MG63 (cell line): ENCODE results near the gene HLF. TPM values are rescaled to one million over a fixed set of nuclear protein-coding genes. Genes with fewer than 3 reads are reported as not detected.

Experiments
- DNase-seq: peaks from one replicate; pipeline ENCODE4 v3.0.0-alpha.2; 2020
- H3K27me3 ChIP-seq: fragments of 250-450 bp; sonication (Bioruptor Pico); 2 replicates; pipeline ENCODE4 v1.5.1; 2020; ENCODE audit warnings: mild to moderate bottlenecking, moderate library complexity
- H3K36me3 ChIP-seq: fragments of 250-450 bp; sonication (Bioruptor Pico); 2 replicates; pipeline ENCODE4 v1.5.1; 2020; ENCODE audit warnings: mild to moderate bottlenecking, moderate library complexity
- H3K4me3 ChIP-seq: fragments of 250-450 bp; sonication (Bioruptor Pico); 2 replicates; pipeline ENCODE4 v1.5.1; 2020; ENCODE audit warnings: mild to moderate bottlenecking, moderate library complexity
- H3K9me3 ChIP-seq: fragments of 250-450 bp; sonication (Bioruptor Pico); 2 replicates; pipeline ENCODE4 v1.5.1; 2020; ENCODE audit warnings: mild to moderate bottlenecking, moderate library complexity
- total RNA-seq: library from RNA; depleted of rRNA; stranded (reverse); fragments of >200 nt; shearing (Covaris generic); gene quantifications from 2 replicates; pipeline ENCODE4 v1.2.3, GENCODE V29; 2014; ENCODE audit warnings: low replicate concordance

The HLF gene
- total RNA-seq, 1 experiment from 2014 or later = 1.9 TPM

DNA sequence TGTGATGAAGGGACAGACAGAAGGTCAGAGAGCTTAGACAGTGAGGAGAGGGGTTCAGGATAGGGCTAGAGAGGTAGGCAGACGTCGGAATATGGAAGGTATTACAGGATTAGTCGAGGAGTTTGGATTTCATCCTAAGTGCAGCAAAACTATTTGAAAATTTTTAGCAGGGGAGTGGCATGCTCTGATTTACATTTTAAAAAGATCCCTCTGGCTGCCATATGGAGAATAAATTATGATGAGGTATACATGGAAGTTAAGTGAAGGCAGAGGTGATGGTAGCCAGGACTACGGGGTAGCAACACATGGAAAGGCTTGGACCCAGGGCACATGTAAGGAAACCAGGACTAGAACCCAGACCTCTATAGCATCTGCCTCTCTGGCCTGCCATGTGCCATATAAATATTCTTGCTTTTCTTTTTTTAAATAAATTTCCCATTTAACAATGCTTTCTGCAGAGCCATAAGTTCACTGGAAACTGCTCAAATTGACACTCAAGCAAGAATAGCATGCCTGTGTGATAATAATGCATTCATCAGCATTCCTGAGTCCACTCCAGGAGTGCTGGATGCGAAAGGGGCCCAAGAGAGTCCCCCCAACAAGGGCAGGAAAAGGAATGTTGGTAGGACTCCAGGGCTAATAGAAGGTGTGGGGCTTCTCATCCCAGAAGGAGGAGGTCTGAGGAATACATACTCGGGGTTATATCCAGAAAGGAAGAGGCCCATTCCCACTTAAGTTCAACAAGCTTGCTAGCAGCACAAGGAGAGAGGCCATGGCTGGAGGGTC, 78.2 kb downstream of the HLF start:
- Histone ChIP-seq H3K4me3 (no peak overlapping the region), H3K9me3 (no peaks in the 10 kb centered on the region), H3K36me3 (no peaks in the 10 kb centered on the region), H3K27me3 (no peaks in the 10 kb centered on the region)
- DNase-seq = no peak

DNA sequence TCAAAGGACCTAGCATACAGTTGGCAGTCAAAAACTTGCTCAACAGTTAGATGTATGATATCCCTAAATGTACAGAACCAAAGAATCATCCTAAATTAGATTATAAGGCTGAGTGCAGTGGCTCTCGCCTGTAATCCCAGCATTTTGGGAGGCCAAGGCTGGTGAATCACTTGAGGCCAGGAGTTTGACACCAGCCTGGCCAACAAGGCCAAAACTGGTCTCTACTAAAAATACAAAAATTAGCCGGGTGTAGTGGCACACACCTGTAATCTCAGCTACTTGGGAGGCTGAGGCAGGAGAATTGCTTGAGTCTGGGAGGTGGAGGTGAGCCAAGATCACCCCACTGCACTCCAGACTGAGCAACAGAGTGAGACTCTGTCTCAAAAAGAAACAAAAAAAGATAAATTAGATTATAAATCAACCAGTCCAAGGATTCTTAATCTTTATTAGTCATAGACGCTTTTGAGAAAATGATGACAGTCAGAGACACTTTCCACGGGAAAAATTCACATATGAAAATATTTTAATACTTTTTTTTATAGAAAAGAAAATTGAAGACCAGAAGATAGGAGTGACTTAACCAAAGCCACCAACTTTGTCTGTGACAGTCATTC, 79.2 kb downstream of the HLF start:
- DNase-seq = no peak
- no peak overlapping the region for H3K4me3 ChIP-seq
- no peaks in the 10 kb centered on the region for H3K36me3 ChIP-seq
- no peaks in the 10 kb centered on the region for H3K9me3 ChIP-seq
- H3K27me3 ChIP-seq = no peaks in the 10 kb centered on the region

DNA sequence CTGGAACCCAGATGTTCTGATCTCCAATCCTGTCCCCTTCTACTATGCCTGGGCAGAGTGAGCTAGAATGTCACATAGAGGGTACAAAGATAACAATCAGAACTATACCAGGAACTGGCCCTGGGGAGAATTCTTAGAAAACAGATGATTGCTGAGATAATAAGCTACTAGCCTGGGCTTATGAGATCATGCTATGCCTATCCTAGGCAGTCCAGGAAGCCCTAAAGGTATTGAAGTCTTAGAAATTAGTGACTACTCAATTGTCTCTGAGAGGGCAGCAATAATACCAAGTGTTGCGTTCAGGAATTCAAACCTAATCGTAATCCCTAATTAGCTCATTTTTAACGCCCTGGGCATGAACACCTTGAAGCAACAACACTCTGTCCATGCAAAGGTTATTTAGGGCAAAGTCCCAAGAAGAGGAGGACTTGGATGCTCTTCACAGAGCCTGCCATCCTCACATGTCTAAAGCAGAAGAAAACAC, 79.8 kb downstream of the HLF start:
- H3K27me3 ChIP-seq = no peaks in the 10 kb centered on the region
- H3K36me3 ChIP-seq = no peaks in the 10 kb centered on the region
- no peaks in the 10 kb centered on the region for H3K9me3 ChIP-seq
- DNase-seq = no peak
- H3K4me3 ChIP-seq = no peak overlapping the region

DNA sequence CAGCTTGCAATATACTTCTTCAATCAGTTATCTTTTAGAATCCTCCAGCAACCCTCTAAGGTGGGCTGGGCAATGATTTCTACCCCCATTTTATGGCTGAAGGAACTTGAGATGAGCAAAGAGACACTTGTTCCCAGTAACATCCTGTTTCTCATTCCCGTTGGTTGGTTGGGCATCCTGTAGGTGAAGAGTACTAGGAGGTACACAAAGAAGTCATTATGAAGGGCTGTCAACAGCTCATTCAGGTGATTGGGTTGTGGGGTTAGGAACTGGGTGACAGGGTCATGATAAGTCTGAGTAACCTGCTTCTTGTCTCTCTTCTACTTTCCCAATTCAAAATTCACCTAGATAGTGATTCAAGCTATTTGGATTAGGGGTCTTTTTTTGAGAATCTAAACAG, 80.4 kb downstream of the HLF start:
- no peak for DNase-seq
- Histone ChIP-seq H3K36me3 (no peaks in the 10 kb centered on the region), H3K27me3 (no peaks in the 10 kb centered on the region), H3K9me3 (no peaks in the 10 kb centered on the region), H3K4me3 (no peak overlapping the region)

DNA sequence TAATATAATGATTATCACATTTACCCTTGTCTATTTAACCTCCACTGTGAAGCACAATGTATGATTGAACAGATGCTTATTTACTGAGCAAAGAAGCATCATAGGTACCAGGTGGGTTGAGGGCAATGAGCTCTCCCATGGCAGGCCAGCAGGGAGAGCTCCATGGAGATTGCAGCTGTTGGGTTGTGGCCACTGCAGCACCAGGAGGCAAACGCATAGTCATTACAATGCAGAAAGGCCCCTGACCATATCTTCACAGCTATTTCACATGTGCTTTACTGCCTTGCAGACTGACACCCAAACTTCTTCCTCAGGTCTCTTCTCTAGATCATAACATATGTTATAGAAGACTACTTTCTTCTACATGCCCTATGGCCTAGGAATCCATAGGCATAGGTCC, 81.9 kb downstream of the HLF start:
- H3K27me3 ChIP-seq = no peaks in the 10 kb centered on the region
- no peaks in the 10 kb centered on the region for H3K9me3 ChIP-seq
- DNase-seq = no peak
- no peaks in the 10 kb centered on the region for H3K36me3 ChIP-seq
- no peak overlapping the region for H3K4me3 ChIP-seq

DNA sequence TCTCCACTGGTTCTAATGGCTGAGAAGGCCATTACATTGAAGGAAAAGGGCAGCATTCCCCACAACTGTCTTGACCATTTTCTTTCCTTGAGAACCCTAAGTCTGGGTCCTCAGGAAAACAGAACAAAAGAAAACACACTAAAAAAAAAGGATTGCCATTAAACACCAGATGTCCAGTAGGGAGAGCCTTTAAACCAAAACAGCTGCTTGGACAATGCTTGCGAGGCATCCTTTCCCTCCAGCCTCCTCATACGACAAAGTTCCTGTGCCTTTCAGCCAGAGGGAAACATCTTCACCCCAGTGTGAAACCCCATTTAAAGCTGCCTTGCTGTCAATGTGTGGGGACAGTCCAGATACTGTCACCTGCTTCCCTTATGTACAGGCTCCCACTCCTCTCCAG, 82.6 kb downstream of the HLF start:
- H3K36me3 ChIP-seq = no peaks in the 10 kb centered on the region
- no peak overlapping the region for H3K4me3 ChIP-seq
- no peaks in the 10 kb centered on the region for H3K9me3 ChIP-seq
- DNase-seq = no peak
- no peaks in the 10 kb centered on the region for H3K27me3 ChIP-seq

DNA sequence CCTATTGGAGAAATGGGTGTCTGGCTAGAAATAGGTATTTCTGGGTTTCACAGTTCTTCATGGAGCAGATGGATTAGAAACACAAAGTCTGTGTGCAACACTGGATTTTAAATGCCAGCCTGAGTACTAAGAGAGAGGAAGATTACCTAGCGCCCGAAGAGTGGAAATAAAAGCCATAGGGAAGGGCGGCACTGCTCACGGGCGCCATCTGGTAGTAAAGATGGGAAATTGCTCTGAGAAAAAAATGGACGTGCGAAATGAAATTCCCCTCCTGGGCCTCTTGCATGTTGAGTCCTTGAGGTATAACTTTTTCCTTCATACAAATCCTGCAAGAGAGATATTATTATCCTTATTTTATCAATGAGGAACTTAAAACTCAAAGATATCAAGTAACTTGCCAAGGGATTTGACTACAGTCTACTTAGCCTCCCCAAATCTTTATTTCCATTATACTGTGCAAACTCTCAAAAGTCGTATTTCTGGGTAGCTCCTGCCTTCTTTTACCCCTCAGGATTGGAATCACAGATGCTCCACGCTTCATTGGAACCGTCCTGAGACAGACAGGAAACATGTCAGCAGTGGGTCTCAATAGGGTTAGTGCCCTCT, 84.1 kb downstream of the HLF start:
- Histone ChIP-seq H3K36me3 (no peaks in the 10 kb centered on the region), H3K9me3 (peaks cover 3% of the 10 kb centered on the region; the same call in 1 of the 2 replicates), H3K4me3 (no peak overlapping the region), H3K27me3 (no peaks in the 10 kb centered on the region)
- peak; percentile 20 for DNase-seq

DNA sequence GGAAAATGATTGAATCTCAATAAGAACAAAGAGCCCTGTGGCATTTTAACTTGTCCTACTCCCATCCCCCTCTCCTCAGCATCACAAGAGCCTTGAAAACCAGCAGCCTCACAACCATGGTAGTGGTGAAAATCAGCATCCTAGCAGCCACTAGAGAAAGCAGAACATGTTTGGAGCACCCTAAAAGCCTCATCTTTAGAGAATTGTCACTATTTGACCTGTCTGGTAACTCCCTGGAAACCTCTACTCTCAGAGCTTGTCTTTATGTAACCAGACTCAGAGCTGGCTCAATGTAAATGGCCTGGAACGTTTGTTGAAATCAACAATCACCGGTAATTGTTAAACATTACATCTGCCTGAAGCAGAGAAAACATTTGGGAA, 86.1 kb downstream of the HLF start:
- H3K4me3 ChIP-seq = no peak overlapping the region
- H3K27me3 ChIP-seq = no peaks in the 10 kb centered on the region
- DNase-seq = no peak
- H3K9me3 ChIP-seq = peaks cover 3% of the 10 kb centered on the region; the same call in 1 of the 2 replicates
- H3K36me3 ChIP-seq = no peaks in the 10 kb centered on the region

DNA sequence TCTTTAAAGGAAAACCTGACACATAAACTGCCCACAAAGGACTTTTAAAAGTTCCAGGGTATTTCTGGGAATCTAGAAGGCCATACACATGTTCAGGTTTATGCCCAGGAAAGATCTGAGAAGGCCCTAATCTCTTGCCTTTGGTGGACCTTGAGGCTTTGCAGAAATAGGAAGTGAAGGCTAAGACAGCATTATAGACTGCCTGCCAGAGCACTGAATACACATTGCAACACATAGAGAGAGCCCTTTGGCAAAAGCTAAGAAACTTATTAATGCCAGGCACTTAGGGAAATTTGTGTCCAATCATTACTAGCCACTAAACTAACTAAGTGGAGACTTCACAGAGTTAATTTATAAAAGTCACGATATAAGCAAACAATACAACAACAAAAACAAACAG, 86.5 kb downstream of the HLF start:
- Histone ChIP-seq H3K27me3 (no peaks in the 10 kb centered on the region), H3K9me3 (peaks cover 3% of the 10 kb centered on the region; the same call in 1 of the 2 replicates), H3K36me3 (no peaks in the 10 kb centered on the region), H3K4me3 (no peak overlapping the region)
- DNase-seq = no peak

DNA sequence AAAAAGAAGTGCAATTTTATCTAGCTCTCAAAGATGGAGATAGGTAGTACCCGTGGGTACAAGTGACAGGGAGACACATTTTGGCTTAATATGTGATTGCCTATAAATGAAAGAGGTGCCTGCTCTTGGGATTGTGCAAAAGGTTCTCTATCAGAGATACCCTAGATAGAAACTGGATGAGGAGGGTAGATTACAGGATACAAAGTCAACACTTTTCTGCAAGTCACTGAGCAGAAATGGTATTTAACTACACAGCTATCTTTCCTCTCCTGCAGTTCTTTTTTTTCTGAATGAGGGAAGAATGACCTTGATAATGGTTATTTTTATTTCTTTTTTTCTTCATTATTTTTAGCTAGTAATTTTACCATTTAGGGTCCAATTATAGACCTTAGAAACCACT, 89.2 kb downstream of the HLF start:
- no peak overlapping the region for H3K4me3 ChIP-seq

DNA sequence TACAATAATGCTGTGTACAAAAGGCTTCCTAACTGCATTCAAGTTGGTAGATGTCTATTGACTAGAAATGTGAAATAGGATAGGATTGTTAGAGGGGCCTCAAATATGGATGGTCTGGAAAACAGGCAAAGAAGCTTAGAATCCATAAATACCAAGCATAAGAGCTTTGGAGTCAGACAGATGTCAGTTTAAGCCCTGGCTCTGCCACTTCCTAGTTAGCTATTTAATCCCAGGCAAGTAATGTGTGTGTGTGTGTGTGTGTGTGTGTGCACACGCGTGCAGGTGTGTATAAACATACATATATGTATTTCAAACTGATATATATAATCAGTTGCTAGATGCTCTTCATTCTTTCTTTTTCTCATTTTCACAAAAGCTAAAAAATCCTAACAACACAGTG, 90.2 kb downstream of the HLF start:
- H3K4me3 ChIP-seq = no peak overlapping the region
- peaks cover 3% of the 10 kb centered on the region; the same call in 1 of the 2 replicates for H3K9me3 ChIP-seq
- no peaks in the 10 kb centered on the region for H3K36me3 ChIP-seq
- no peaks in the 10 kb centered on the region for H3K27me3 ChIP-seq
- no peak for DNase-seq

More for the DNA sequence above, 89.2 kb downstream of the HLF start:
- no peaks in the 10 kb centered on the region for H3K36me3 ChIP-seq
- H3K27me3 ChIP-seq = no peaks in the 10 kb centered on the region
- DNase-seq = no peak
- peaks cover 3% of the 10 kb centered on the region; the same call in 1 of the 2 replicates for H3K9me3 ChIP-seq

DNA sequence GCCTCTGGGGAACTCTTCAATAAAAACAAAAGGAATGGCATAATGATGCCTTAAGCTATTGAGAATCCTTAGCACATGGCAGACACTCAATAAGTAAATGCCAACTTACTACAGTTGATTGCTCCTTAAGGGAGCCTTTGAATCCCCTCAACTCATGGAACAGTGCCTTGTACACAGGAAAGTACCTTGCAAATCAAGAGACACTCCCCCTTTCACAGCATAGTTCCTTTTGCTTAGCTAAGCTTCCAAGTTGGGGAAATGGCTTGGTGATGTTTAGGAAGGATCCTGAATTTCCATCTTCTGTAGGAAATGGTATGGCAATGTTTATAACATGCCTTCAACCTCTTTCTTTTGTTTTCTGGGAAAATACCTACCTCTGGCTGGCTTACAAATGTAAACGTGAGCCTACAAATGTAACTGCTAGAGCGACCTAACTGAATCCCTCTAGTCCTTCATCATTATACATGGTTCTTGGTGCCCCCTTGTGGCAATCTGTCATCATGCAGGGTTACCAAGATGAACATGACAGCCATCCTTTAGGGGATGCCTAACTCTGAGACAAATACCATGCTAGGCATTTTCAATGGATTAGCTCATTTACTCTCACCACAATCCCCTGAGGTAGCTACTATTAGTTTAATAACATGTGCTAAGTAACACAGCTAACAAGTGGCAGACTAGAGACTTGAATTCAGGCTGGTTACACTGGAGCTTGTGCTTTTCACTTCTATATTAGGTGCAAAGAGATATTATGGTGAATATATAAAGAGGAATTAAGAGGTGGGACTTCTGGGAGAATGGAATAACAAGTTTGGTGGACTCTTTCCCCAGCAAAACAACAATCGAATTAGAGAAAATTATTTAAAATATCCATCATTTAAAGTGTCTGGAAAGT, 91.9 kb downstream of the HLF start:
- peak; percentile 56 for DNase-seq
- H3K9me3 ChIP-seq = peaks cover 6% of the 10 kb centered on the region; the same call in 1 of the 2 replicates
- no peaks in the 10 kb centered on the region for H3K27me3 ChIP-seq
- H3K36me3 ChIP-seq = no peaks in the 10 kb centered on the region
- no peak overlapping the region for H3K4me3 ChIP-seq

DNA sequence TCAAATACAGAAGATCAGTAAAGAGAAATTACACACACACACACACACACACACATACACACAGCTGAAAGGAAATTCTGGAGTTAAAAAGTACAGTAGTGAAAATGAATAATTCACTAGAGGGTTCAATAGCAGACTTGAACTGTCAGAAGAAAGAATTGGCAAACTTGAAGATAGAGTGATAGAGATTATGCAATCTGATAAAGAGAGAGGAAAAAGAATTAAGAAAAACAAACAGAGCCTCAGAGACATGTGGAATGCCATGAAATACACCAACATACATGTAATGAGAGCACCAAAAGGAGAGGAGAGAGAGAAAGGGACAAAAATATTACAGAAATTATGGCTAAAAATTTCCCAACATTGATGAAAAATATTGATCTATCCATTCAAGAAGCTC, 96.2 kb downstream of the HLF start:
- H3K4me3 ChIP-seq = no peak overlapping the region
- H3K9me3 ChIP-seq = peaks cover 4% of the 10 kb centered on the region; the same call in 1 of the 2 replicates
- no peak for DNase-seq
- no peaks in the 10 kb centered on the region for H3K27me3 ChIP-seq
- H3K36me3 ChIP-seq = no peaks in the 10 kb centered on the region

DNA sequence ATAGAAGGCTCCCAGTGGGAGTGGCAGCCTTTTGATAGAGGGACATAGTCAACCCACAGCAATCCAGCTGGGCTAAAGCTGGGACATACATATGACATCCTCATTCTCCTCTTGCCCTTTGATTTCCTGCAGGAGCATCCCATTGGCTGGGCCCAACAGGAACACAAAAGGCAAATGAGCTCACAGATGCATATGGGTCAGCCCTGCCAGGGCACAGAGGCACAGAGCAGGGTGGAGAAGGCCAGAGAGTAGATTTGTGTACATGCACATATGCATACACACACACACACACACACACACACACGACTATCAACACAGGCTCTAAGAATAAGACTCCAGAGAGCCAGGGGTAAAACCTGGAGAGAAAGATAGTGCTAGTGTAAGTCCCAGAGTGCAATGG, 98.3 kb downstream of the HLF start:
- no peak for DNase-seq
- Histone ChIP-seq H3K27me3 (no peaks in the 10 kb centered on the region; the same call in 1 of the 2 replicates), H3K4me3 (no peak overlapping the region), H3K9me3 (peaks cover 4% of the 10 kb centered on the region; the same call in 1 of the 2 replicates), H3K36me3 (no peaks in the 10 kb centered on the region)

DNA sequence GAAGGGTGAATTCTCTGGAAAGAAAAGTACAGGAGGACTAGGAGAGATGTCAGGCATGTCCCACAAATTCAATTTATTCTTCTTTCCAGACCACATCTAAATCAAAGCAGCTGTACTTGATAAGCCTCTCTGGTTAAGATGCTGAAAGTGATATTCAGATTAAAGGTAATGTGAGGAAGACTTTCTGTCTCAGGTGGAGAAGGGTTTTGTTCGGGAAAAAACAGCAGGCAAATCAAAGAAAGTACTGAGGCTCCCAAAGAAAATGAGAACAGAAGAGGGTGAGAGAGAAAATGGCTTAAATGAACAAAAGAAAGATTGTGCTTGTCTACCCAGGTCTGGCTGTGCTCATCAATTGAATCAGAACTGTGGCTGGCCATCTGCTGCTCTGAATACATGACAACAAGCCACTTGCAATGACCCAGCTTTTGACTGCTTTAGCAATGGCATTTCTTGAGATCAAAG, 101.3 kb downstream of the HLF start:
- H3K9me3 ChIP-seq = peaks cover 4% of the 10 kb centered on the region; the same call in 1 of the 2 replicates
- no peaks in the 10 kb centered on the region; the same call in 1 of the 2 replicates for H3K27me3 ChIP-seq
- DNase-seq = no peak
- no peaks in the 10 kb centered on the region for H3K36me3 ChIP-seq
- no peak overlapping the region for H3K4me3 ChIP-seq

DNA sequence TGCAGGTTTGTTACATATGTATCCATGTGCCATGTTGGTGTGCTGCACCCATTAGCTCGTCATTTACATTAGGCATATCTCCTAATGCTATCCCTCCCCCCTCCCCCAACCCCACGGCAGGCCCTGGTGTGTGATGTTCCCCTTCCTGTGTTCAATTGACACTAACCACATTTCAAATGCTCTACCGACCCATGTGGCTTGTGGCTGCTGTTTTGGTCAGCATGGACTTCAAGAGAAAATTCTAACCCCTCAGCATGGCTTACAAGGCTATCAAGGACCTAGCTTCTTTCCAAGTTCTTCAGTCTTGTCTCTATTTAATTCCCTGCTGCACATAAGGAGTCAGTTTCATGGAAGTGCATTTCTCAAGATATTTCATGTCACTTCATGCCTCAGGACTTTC, 103.9 kb downstream of the HLF start:
- H3K36me3 ChIP-seq = no peaks in the 10 kb centered on the region
- no peak overlapping the region for H3K4me3 ChIP-seq
- DNase-seq = no peak
- H3K9me3 ChIP-seq = no peaks in the 10 kb centered on the region
- H3K27me3 ChIP-seq = no peaks in the 10 kb centered on the region; the same call in 1 of the 2 replicates
